ENCODE data around the gene SCIN.

SCIN gene

GRCh38 chr7:12610899-12611298 is 40.4 kb downstream of the SCIN start:
- no peak for DNase-seq (ENCODE audit: low read depth)

DNA sequence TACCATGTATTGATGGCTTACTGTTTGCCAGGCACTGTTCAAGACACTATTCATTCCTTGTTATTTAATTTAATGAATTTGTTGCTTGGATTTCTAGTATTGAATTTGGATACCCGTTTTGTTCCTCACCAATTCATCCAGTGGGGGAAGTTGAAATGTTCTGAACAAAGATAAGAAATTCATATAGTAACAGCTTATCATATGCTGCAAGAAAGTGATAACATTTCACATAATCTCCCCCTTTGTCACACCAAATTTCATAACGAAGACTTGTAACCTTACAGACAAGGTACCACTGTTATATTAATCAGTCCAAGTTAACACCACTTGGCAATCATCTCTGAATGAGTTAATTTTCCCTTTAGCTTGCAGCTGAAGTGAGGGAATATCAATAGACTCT is 42.1 kb downstream of the SCIN start:
- no peak overlapping the region for H3K4me3 ChIP-seq (ENCODE audit: low read depth, low read length)
- DNase-seq (ENCODE audit: low read depth) = no peak
- TF ChIP-seq, protein P1, sequence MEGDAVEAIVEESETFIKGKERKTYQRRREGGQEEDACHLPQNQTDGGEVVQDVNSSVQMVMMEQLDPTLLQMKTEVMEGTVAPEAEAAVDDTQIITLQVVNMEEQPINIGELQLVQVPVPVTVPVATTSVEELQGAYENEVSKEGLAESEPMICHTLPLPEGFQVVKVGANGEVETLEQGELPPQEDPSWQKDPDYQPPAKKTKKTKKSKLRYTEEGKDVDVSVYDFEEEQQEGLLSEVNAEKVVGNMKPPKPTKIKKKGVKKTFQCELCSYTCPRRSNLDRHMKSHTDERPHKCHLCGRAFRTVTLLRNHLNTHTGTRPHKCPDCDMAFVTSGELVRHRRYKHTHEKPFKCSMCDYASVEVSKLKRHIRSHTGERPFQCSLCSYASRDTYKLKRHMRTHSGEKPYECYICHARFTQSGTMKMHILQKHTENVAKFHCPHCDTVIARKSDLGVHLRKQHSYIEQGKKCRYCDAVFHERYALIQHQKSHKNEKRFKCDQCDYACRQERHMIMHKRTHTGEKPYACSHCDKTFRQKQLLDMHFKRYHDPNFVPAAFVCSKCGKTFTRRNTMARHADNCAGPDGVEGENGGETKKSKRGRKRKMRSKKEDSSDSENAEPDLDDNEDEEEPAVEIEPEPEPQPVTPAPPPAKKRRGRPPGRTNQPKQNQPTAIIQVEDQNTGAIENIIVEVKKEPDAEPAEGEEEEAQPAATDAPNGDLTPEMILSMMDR (conservative IDR thresholded peaks at IDR 0.05; ENCODE audit: low read depth, low read length) = no peak

More at GRCh38 chr7:12610899-12611298, 40.4 kb downstream of the SCIN start:
- H3K4me3 ChIP-seq (ENCODE audit: low read depth, low read length) = no peak overlapping the region
- TF ChIP-seq, protein P1 (conservative IDR thresholded peaks at IDR 0.05; ENCODE audit: low read depth, low read length) = no peak

DNA sequence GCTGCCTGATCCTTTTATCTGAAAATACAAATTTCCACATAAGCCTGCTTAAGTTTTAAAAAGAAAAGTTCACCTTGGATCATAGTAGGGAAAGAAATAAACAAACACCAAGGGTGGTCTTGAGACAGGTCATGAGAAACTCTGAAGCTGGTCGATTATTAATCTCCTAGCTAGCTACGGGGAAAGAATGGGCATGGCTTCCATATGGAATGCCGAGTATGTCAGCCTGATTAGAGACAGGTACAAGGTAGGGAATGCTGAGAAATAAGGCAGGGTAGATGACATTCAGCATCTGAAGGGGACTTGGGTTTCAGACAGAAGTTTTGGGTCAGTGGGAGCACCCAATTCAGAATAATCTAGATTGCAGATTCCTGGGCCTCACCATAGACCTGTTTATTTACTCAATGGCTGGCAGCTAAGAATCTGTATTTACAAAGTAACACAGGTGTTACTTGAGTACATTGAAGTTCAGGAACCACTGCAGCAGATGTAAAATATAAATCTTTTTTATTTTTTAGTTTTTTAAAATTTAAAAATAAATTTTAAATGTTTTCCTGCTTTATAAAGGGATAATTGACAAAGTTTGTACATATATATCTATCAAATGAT is 49.0 kb downstream of the SCIN start:
- TF ChIP-seq, protein P1 (conservative IDR thresholded peaks at IDR 0.05; ENCODE audit: low read depth, low read length) = no peak
- no peak overlapping the region for H3K4me3 ChIP-seq (ENCODE audit: low read depth, low read length)
- no peak for DNase-seq (ENCODE audit: low read depth)

DNA sequence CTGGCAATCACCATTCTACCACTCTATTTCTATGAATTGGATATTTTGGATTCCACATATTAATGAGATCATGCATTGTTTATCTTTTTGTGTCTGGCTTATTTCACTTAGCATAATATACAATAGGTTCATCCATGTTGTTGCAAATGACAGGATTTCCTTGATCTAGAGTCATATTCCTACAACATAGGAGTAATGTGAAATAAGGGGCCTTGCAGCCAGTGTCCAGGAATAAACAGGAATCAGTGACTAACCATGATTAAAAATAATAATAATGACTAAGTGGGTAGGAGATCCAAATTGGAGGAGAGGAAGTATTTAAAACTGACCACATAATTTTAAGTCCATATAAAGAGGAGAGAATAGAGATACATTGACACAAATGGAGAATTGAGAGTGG is 49.9 kb downstream of the SCIN start:
- no peak for DNase-seq (ENCODE audit: low read depth)
- TF ChIP-seq, protein P1 (conservative IDR thresholded peaks at IDR 0.05; ENCODE audit: low read depth, low read length) = no peak
- H3K4me3 ChIP-seq (ENCODE audit: low read depth, low read length) = no peak overlapping the region

- TF ChIP-seq, protein P1 (conservative IDR thresholded peaks at IDR 0.05; ENCODE audit: low read depth, low read length) = no peak
- H3K4me3 ChIP-seq (ENCODE audit: low read depth, low read length) = no peak overlapping the region
- no peak for DNase-seq (ENCODE audit: low read depth)
Measured at GRCh38 chr7:12623223-12623622, 52.7 kb downstream of the SCIN start.

DNA sequence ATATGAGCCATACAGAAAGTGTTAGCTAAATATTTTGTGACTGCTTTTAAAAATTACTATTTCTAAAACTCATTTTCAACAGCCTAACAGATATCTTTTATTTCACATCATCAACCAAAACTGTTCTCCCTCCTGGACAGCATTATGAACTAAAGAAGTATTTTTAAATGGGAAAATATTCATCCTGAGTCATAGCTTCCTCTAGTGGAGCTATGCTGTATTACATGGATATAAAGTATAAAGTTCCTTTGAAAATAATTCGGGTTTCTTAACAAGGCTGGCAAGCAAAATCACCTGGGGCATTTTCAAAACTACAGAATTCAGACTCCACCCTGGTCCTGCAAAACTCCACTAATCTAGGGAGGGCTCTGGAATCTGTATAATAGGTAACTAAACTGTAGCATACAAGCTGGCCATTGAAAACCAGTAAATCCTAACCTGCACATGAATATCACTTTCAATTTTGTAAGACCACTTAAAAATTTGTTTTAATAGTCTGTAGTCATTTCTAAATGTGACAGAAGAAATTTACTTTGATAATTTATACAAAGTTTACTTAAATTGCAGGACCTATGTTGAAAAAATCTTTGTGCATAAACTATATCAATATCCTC is 53.5 kb downstream of the SCIN start:
- TF ChIP-seq, protein P1 (conservative IDR thresholded peaks at IDR 0.05; ENCODE audit: low read depth, low read length) = peak; percentile 79
- DNase-seq (ENCODE audit: low read depth) = peak; percentile 54
- H3K4me3 ChIP-seq (ENCODE audit: low read depth, low read length) = no peak overlapping the region

GRCh38 chr7:12625836-12626235 is 55.3 kb downstream of the SCIN start:
- no peak overlapping the region for H3K4me3 ChIP-seq (ENCODE audit: low read depth, low read length)
- DNase-seq (ENCODE audit: low read depth) = no peak
- TF ChIP-seq, protein P1 (conservative IDR thresholded peaks at IDR 0.05; ENCODE audit: low read depth, low read length) = no peak
